ENCODE results near the gene SLCO1A2.

Gene SLCO1A2

GRCh38 chr12:21324551-21324950 lies 10.2 kb downstream of the SLCO1A2 start:
- no peak for DNase-seq

GRCh38 chr12:21323736-21324135 lies 11.0 kb downstream of the SLCO1A2 start:
- no peak for DNase-seq

GRCh38 chr12:21308785-21309184 lies 25.9 kb downstream of the SLCO1A2 start:
- no peak for DNase-seq

- DNase-seq, result no peak
These were observed 29.1 kb downstream of the SLCO1A2 start for GRCh38 chr12:21305661-21306060.

GRCh38 chr12:21300632-21301031 lies 34.1 kb downstream of the SLCO1A2 start:
- DNase-seq, result no peak

GRCh38 chr12:21296751-21297406 lies 37.8 kb downstream of the SLCO1A2 start:
- DNase-seq, result peak; percentile 65

GRCh38 chr12:21296348-21296747 lies 38.4 kb downstream of the SLCO1A2 start:
- no peak for DNase-seq

GRCh38 chr12:21294176-21294575 lies 40.5 kb downstream of the SLCO1A2 start:
- no peak for DNase-seq

- DNase-seq, result no peak
These were observed 42.6 kb downstream of the SLCO1A2 start for GRCh38 chr12:21292111-21292510.

- no peak for DNase-seq
These were observed 45.0 kb downstream of the SLCO1A2 start for GRCh38 chr12:21289698-21290097.

GRCh38 chr12:21276826-21277225 lies 57.9 kb downstream of the SLCO1A2 start:
- no peak for DNase-seq

- DNase-seq, result no peak
These were observed 68.8 kb downstream of the SLCO1A2 start for GRCh38 chr12:21265932-21266331.

- no peak for DNase-seq
These were observed 70.5 kb downstream of the SLCO1A2 start for GRCh38 chr12:21264232-21264631.

GRCh38 chr12:21257172-21257571 lies 77.5 kb downstream of the SLCO1A2 start:
- DNase-seq, result no peak

- no peak for DNase-seq
These were observed 82.6 kb downstream of the SLCO1A2 start for GRCh38 chr12:21252070-21252469.

- DNase-seq, result peak; percentile 61
These were observed 86.0 kb downstream of the SLCO1A2 start for GRCh38 chr12:21248679-21249078.

GRCh38 chr12:21239866-21240265 lies 94.9 kb downstream of the SLCO1A2 start:
- no peak for DNase-seq

- no peak for DNase-seq
These were observed 100.3 kb downstream of the SLCO1A2 start for GRCh38 chr12:21234395-21234794.

GRCh38 chr12:21223930-21224329 lies 110.8 kb downstream of the SLCO1A2 start:
- no peak for DNase-seq

- DNase-seq, result no peak
These were observed 112.9 kb downstream of the SLCO1A2 start for GRCh38 chr12:21221778-21222177.

GRCh38 chr12:21221072-21221471 lies 113.6 kb downstream of the SLCO1A2 start:
- DNase-seq, result no peak

GRCh38 chr12:21220266-21220665 lies 114.5 kb downstream of the SLCO1A2 start:
- DNase-seq, result no peak

GRCh38 chr12:21219206-21219605 lies 115.5 kb downstream of the SLCO1A2 start:
- no peak for DNase-seq
